ENCODE measurements around the gene LRCOL1. TPM values are rescaled to one million over a fixed set of nuclear protein-coding genes. Genes with fewer than 3 reads are reported as not detected.

The LRCOL1 gene
- total RNA-seq, 2 donors from 2014 or later = 0.47 TPM; not detected in 1

DNA sequence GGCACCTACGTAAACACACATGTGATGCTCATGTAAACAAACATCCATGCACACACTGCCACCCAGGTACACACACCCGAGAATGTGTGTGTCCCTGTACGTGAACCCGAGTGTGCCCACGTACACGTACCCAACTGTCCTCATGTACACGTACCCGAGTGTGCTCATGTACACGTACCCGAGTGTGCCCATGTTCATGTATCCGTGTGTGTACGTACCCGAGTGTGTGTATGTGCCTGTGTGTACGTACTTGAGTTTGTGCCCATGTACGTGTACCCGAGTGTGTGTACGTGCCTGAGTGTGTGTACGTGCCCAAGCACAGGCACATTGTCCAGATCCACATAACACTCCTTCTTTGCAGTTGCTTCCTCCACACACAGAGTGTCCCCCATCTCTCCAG, 45.0 kb downstream of the LRCOL1 start:
- no peak overlapping the region for H3K9ac ChIP-seq (ENCODE audit: low read depth in 2 of 2, low read length in 2 of 2)
- no peaks in the 10 kb centered on the region for H3K36me3 ChIP-seq
- intact Hi-C loops (cut with DNase I) = no loop called here
- H3K4me3 ChIP-seq = no peak overlapping the region
- H3K4me1 ChIP-seq = peaks cover 7% of the 10 kb centered on the region
- no peaks in the 10 kb centered on the region for H3K27me3 ChIP-seq
- TF ChIP-seq, protein P1, sequence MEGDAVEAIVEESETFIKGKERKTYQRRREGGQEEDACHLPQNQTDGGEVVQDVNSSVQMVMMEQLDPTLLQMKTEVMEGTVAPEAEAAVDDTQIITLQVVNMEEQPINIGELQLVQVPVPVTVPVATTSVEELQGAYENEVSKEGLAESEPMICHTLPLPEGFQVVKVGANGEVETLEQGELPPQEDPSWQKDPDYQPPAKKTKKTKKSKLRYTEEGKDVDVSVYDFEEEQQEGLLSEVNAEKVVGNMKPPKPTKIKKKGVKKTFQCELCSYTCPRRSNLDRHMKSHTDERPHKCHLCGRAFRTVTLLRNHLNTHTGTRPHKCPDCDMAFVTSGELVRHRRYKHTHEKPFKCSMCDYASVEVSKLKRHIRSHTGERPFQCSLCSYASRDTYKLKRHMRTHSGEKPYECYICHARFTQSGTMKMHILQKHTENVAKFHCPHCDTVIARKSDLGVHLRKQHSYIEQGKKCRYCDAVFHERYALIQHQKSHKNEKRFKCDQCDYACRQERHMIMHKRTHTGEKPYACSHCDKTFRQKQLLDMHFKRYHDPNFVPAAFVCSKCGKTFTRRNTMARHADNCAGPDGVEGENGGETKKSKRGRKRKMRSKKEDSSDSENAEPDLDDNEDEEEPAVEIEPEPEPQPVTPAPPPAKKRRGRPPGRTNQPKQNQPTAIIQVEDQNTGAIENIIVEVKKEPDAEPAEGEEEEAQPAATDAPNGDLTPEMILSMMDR (IDR thresholded peaks at IDR 0.05) = no peak
- H3K9me3 ChIP-seq = no peaks in the 10 kb centered on the region
- no peak overlapping the region for H3K27ac ChIP-seq
- no peak for DNase-seq

DNA sequence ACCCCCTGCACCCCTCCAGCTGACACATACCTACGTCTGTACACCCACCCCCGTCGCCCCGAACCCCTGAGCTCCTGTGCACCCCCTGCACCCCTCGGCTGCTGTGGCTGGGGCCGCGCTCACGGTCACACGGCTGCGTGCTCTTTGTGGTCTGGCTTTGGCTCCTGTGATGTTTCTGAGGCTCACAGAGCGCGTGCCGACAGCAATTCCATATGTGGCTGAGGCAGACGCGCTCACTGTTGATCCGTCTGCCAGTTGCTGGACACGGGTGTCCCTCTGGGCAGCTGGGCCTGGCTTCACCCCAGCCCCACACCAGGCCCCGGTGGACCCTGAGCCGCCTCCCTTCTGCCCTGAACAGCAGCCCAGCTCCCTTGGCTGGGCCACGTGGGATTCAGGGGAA, 46.5 kb downstream of the LRCOL1 start:
- intact Hi-C loops (cut with DNase I) = no loop called here
- TF ChIP-seq, protein P1 (IDR thresholded peaks at IDR 0.05) = no peak
- H3K9me3 ChIP-seq = no peaks in the 10 kb centered on the region
- H3K4me3 ChIP-seq = no peak overlapping the region
- H3K27ac ChIP-seq = no peak overlapping the region
- H3K27me3 ChIP-seq = no peaks in the 10 kb centered on the region
- H3K9ac ChIP-seq (ENCODE audit: low read depth in 2 of 2, low read length in 2 of 2) = no peak overlapping the region
- H3K4me1 ChIP-seq = peaks cover 7% of the 10 kb centered on the region
- no peaks in the 10 kb centered on the region for H3K36me3 ChIP-seq
- no peak for DNase-seq

DNA sequence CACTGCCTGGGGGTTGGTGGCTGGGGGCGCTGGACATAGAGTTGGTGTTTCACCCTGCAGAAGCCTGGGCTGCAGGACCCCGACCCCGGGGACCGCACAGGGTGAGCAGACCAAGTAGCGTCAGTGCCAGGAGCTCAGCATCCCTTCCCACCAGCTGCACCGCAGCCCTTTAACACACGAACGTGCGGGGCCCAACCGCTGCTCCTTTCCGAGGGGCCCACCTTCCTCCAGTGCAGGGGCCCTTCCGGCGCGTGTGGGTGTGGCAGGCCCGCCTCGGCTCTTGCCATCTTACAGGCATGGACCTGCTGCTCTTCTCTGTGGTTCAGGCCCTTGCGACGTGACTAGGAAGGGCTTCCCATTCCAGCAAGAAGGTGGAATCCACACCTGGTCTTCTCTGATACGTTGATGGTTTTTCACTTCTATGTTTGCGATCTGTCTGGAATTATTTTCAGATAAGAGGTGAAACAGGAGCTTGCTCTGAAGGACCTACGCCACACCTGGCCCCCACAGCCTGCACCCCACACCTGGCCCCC, 47.8 kb downstream of the LRCOL1 start:
- peaks cover 7% of the 10 kb centered on the region for H3K4me1 ChIP-seq
- H3K4me3 ChIP-seq = no peak overlapping the region
- H3K9ac ChIP-seq (ENCODE audit: low read depth in 2 of 2, low read length in 2 of 2) = no peak overlapping the region
- DNase-seq = no peak
- no peaks in the 10 kb centered on the region for H3K36me3 ChIP-seq
- H3K27ac ChIP-seq = no peak overlapping the region
- TF ChIP-seq, protein P1 (IDR thresholded peaks at IDR 0.05) = no peak
- intact Hi-C loops (cut with DNase I) = no loop called here
- no peaks in the 10 kb centered on the region for H3K27me3 ChIP-seq
- H3K9me3 ChIP-seq = no peaks in the 10 kb centered on the region

DNA sequence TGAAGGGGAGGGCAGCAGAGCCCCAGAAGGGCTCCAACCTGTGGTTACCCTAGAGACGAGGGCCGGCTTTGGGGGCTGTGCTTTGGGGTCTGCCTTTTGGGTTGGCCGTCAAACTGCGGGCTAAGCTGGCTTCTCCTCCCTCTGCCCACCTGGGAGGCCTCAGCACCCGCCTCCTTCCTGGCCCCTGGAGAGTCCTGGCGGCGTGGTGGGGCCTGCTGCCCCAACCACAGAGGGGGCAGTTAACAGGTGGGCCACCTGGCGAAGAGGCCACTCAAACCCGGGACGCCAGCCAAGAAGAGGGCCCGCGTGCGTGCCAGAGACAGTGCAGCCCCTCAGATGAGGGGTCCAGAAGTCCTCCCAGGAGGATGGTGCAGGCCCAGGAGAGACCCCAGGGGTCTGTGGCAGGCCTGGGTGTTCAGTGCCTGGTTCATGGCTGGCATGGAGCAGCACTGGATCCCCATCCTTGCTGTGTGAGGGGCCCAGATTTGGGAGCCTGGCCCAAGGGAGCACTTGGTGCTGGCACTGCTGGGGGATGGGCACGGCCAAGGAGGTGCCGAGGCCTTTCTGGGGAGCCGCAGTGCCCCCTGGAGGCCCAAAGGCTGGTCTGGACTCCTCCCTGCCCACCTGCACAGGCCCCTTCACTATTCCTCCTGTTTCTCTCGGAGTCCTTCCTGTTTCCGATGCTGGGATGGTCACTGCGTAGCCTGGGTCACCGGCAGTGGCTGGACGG, 48.8 kb downstream of the LRCOL1 start:
- no peaks in the 10 kb centered on the region for H3K9me3 ChIP-seq
- H3K27ac ChIP-seq = no peak overlapping the region
- no peak for DNase-seq
- no peaks in the 10 kb centered on the region for H3K27me3 ChIP-seq
- H3K4me1 ChIP-seq = peaks cover 7% of the 10 kb centered on the region
- H3K4me3 ChIP-seq = peak overlapping the region; percentile 74
- no peak overlapping the region for H3K9ac ChIP-seq (ENCODE audit: low read depth in 2 of 2, low read length in 2 of 2)
- H3K36me3 ChIP-seq = no peaks in the 10 kb centered on the region
- intact Hi-C loops (cut with DNase I) = no loop called here
- TF ChIP-seq, protein P1 (IDR thresholded peaks at IDR 0.05) = no peak

DNA sequence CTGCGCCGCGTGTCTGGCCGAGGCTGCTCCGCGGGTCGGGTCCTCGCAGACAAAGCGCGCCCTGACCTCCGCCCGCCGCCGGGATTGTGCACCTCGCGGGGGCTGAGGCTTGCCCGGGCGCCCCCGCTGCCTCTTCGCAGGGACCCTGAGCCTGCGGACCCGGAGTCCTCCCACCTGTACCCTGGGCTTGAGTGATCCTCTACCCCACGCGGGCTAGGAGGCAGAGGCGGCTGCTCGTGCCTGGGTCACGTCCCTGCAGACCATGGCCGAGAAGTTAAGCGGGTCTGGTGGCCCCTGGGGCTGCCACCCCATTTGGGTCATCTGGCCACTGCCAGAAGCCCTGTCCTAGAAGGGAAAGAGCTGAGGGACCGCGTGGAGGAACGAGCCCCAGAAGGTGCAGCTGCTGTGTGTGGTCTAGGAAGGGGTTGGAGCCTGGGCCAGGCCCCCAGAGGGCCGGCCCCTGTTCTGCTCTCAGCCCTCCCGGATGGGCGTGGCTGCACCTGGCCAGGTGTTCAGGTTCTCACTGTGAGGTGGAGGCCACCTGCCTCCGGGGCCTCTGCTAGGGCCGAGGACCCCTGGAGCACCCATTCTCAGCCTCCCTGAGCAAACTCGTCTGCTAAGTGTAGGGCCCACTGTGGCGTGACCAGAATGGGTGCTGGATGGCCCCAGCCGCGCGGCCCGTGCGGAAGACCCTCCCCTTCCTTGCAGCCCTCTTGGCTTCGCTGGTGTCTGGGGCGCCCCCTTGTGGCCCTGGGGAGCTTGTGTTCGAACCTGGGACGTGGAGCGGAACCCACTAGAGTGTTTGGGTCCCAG, 49.6 kb downstream of the LRCOL1 start:
- Histone ChIP-seq H3K4me3 (peak overlapping the region; percentile 74), H3K4me1 (peaks cover 7% of the 10 kb centered on the region), H3K9me3 (no peaks in the 10 kb centered on the region), H3K27ac (no peak overlapping the region), H3K36me3 (no peaks in the 10 kb centered on the region), H3K9ac (ENCODE audit: low read depth in 2 of 2, low read length in 2 of 2) (peak overlapping the region; percentile 51 to 63), H3K27me3 (no peaks in the 10 kb centered on the region)
- intact Hi-C loops (cut with DNase I) = no loop called here
- TF ChIP-seq, protein P1 (IDR thresholded peaks at IDR 0.05) = peak; percentile 56
- DNase-seq = peak; percentile 81
